HCT116 (cell line): Measurements from ENCODE around the gene FSCN2. TPM values are rescaled to one million over a fixed set of nuclear protein-coding genes. Genes with fewer than 3 reads are reported as not detected.

Source experiments
- ATAC-seq: fragments of 200-7000 bp; cut with Tn5 transposase; 2 replicates; pipeline ENCODE4 v1.9.1; 2020; ENCODE audit warnings: mild to moderate bottlenecking, moderate library complexity
- BruUV-seq: library from RNA; stranded (reverse); fragments of 400-500 nt; replicated peaks from 2 replicates; lab custom pipeline; 2021; lab: Mats Ljungman, UMichigan
- CTCF ChIA-PET: fragments of 300-600 bp; sonication (Branson Sonifier 250); formaldehyde crosslinking; loops from one replicate; lab custom pipeline; 2021; ENCODE audit warnings: antibody characterized with exemption; lab: Charles Lee
- POLR2A ChIA-PET: fragments of 300-600, 350-600 bp; sonication (Branson Sonifier 250); formaldehyde crosslinking; loops from one replicate; lab custom pipeline; 2021; ENCODE audit warnings: antibody characterized with exemption; lab: Charles Lee
- RAD21 ChIA-PET, 2 experiments: fragments of 300-600 bp; sonication (Branson Sonifier 250); formaldehyde crosslinking; loops; one replicate each; lab custom pipeline; 2023; ENCODE audit warnings: low total read pairs in 2 of 2; ENCODE audit not compliant: uncharacterized antibody in 2 of 2, unreplicated experiment in 2 of 2, low non-redundant PET in 1 of 2; lab: Charles Lee
- DNase-seq: peaks from one replicate; pipeline ENCODE4 v3.0.0-alpha.2; 2010; ENCODE audit warnings: low read depth, low spot score
- H2AFZ ChIP-seq: fragments of 200-600 bp; shearing (Covaris generic), sonication (generic); 2 replicates; pipeline ENCODE4 v1.6.1; 2017; ENCODE audit warnings: low read depth, mixed run types, mixed read lengths, antibody characterized with exemption, low read length; ENCODE audit not compliant: poor library complexity, severe bottlenecking
- H3K27ac ChIP-seq: 2 replicates; pipeline ENCODE4 v1.5.1; 2012; ENCODE audit warnings: low read depth, low read length
- H3K27me3 ChIP-seq: fragments of 200-600 bp; sonication (generic); 2 replicates; pipeline ENCODE4 v1.6.1; 2016; ENCODE audit warnings: mixed run types, low read length, mixed read lengths; ENCODE audit not compliant: insufficient read depth
- H3K36me3 ChIP-seq, 2 experiments: fragments of 200-500 bp in 1 of 2; fragments of 200-600 bp in 1 of 2; sonication (Bioruptor generic) in 1 of 2; sonication (generic) in 1 of 2; 2 replicates each; pipeline versions ENCODE4 v1.5.1 to v1.6.1; 2014 to 2016; ENCODE audit warnings: low read length in 2 of 2, inconsistent platforms in 1 of 2, mixed read lengths in 1 of 2, mixed run types in 1 of 2; ENCODE audit not compliant: insufficient read depth in 2 of 2, control insufficient read depth in 1 of 2
- H3K4me1 ChIP-seq, 2 experiments: fragments of 200-600 bp in 1 of 2; sonication (generic) in 1 of 2; 2 replicates each; pipeline versions ENCODE4 v1.5.1 to v1.6.1; 2012 to 2017; ENCODE audit warnings: low read length in 2 of 2, inconsistent platforms in 1 of 2, mild to moderate bottlenecking in 1 of 2, mixed read lengths in 1 of 2, mixed run types in 1 of 2, moderate library complexity in 1 of 2; ENCODE audit not compliant: insufficient read depth in 2 of 2, control insufficient read depth in 1 of 2
- H3K4me2 ChIP-seq: fragments of 200-600 bp; sonication (generic); 2 replicates; pipeline ENCODE4 v1.6.1; 2017; ENCODE audit warnings: mixed run types, low read length, mixed read lengths
- H3K4me3 ChIP-seq, 2 experiments: fragments of 200-600 bp in 1 of 2; sonication (generic) in 1 of 2; replicated peaks in 1 of 2; 2 replicates each; pipeline ENCODE4 v1.5.1; 2011 to 2016; ENCODE audit warnings: low read length in 2 of 2, control low read depth in 1 of 2, low read depth in 1 of 2, mild to moderate bottlenecking in 1 of 2, mixed read lengths in 1 of 2, mixed run types in 1 of 2
- H3K79me2 ChIP-seq: fragments of 200-600 bp; sonication (generic); 2 replicates; pipeline ENCODE4 v1.6.1; 2017; ENCODE audit warnings: mild to moderate bottlenecking, mixed run types, low read length, moderate library complexity, mixed read lengths; ENCODE audit not compliant: insufficient read depth
- H3K9ac ChIP-seq: fragments of 200-600 bp; sonication (generic); 2 replicates; pipeline ENCODE4 v1.6.1; 2016; ENCODE audit warnings: low read length, mixed read lengths
- H3K9me2 ChIP-seq: fragments of 200-600 bp; sonication (generic), shearing (Covaris generic); 2 replicates; pipeline ENCODE4 v1.6.1; 2017; ENCODE audit warnings: mixed run types, mild to moderate bottlenecking, moderate library complexity; ENCODE audit not compliant: insufficient read depth
- H3K9me3 ChIP-seq, 2 experiments: fragments of 200-500 bp in 1 of 2; fragments of 200-600 bp in 1 of 2; sonication (Bioruptor generic) in 1 of 2; sonication (generic) in 1 of 2; 2 replicates each; pipeline ENCODE4 v1.6.1; 2014 to 2017; ENCODE audit warnings: low read length in 2 of 2, mixed read lengths in 2 of 2, inconsistent platforms in 1 of 2, low read depth in 1 of 2, mild to moderate bottlenecking in 1 of 2, mixed run types in 1 of 2, moderate library complexity in 1 of 2; ENCODE audit not compliant: control insufficient read depth in 1 of 2, insufficient read depth in 1 of 2
- H4K20me1 ChIP-seq: fragments of 200-600 bp; sonication (generic), shearing (Covaris generic); 2 replicates; pipeline ENCODE4 v1.6.1; 2017; ENCODE audit warnings: mixed run types, mild to moderate bottlenecking, moderate library complexity; ENCODE audit not compliant: insufficient read depth
- CBX3 ChIP-seq: IDR thresholded peaks from 2 replicates; pipeline ENCODE4 v1.6.1; 2012; ENCODE audit warnings: low read depth
- ELF1 ChIP-seq: IDR thresholded peaks from 2 replicates; pipeline ENCODE4 v1.6.1; 2012; ENCODE audit warnings: low read depth, borderline replicate concordance
- EZH2 ChIP-seq: fragments of 200-600 bp; sonication (generic); IDR thresholded peaks from 2 replicates; pipeline ENCODE4 v1.6.1; 2017; ENCODE audit warnings: antibody characterized with exemption, mixed run types
- EZH2phosphoT487 ChIP-seq: fragments of 200-600 bp; IDR thresholded peaks from 2 replicates; pipeline ENCODE4 v1.6.1; 2018; ENCODE audit warnings: antibody characterized with exemption, borderline replicate concordance
- intact Hi-C: fragments of 100-400 bp; cut with micrococcal nuclease; formaldehyde crosslinking; loops from 2 replicates; pipeline ENCODE4 v1.10.0; 2022
- total RNA-seq: library from RNA; stranded (reverse); gene quantifications from one replicate; pipeline ENCODE4 v1.2.1, GENCODE V29; 2021; ENCODE audit not compliant: unreplicated experiment
- TF ChIP-seq, protein P1 (sequence below): IDR thresholded peaks from 2 replicates; pipeline ENCODE4 v1.6.1; 2011; ENCODE audit warnings: mild to moderate bottlenecking, low read length, moderate library complexity; ENCODE audit not compliant: insufficient replicate concordance; ENCODE audit errors: extremely low read depth
- TF ChIP-seq, protein P2 (sequence below): IDR thresholded peaks from 2 replicates; pipeline ENCODE4 v1.6.1; 2012

The FSCN2 gene
- total RNA-seq, 1 experiment from 2014 or later: 10.1 TPM

DNA sequence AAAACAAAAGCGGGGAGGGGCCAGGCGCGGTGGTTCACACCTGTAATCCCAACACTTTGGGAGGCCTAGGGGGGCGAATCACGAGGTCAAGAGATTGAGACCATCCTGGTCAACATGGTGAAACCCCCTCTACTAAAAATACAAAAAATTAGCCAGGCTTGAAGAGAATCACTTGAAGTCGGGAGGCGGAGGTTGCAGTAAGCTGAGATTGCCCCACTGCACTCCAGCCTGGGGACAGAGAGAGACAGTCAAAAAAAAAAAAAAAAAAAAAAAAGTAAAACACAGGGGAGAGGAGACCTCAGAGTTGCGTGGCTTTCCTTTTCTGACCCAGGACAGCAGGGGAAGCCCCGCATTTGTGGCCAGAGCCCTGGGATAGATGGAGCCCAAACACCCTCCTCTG lies 35.5 kb upstream of the FSCN2 start:
- no peaks in the 10 kb centered on the region for H3K36me3 ChIP-seq
- peaks cover 14 to 48% of the 10 kb centered on the region in 2 experiments for H3K4me1 ChIP-seq
- no peaks in the 10 kb centered on the region for H3K27me3 ChIP-seq
- no peak overlapping the region for H3K9ac ChIP-seq
- ChIA-PET RAD21 (no interaction called here), CTCF (no interaction called here), POLR2A (interaction anchor here (1.3 to 3.5 kb wide), 4 partner anchors 15 to 26 kb away, joined by 4 to 20 read pairs (median 6); partner anchors contain the start of gene ACTG1)
- H2AFZ ChIP-seq: no peak overlapping the region
- no peak overlapping the region for H3K4me3 ChIP-seq
- intact Hi-C loops: no loop called here
- H4K20me1 ChIP-seq: no peaks in the 10 kb centered on the region
- no peak for ATAC-seq
- no peaks in the 10 kb centered on the region for H3K9me2 ChIP-seq
- no peaks in the 10 kb centered on the region for H3K9me3 ChIP-seq
- no peak overlapping the region for H3K4me2 ChIP-seq
- BruUV-seq: no TSS peak
- H3K27ac ChIP-seq: no peak overlapping the region
- no peak for DNase-seq
- TF ChIP-seq, protein P1, sequence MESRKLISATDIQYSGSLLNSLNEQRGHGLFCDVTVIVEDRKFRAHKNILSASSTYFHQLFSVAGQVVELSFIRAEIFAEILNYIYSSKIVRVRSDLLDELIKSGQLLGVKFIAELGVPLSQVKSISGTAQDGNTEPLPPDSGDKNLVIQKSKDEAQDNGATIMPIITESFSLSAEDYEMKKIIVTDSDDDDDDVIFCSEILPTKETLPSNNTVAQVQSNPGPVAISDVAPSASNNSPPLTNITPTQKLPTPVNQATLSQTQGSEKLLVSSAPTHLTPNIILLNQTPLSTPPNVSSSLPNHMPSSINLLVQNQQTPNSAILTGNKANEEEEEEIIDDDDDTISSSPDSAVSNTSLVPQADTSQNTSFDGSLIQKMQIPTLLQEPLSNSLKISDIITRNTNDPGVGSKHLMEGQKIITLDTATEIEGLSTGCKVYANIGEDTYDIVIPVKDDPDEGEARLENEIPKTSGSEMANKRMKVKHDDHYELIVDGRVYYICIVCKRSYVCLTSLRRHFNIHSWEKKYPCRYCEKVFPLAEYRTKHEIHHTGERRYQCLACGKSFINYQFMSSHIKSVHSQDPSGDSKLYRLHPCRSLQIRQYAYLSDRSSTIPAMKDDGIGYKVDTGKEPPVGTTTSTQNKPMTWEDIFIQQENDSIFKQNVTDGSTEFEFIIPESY: no peak
- TF ChIP-seq, protein P2, sequence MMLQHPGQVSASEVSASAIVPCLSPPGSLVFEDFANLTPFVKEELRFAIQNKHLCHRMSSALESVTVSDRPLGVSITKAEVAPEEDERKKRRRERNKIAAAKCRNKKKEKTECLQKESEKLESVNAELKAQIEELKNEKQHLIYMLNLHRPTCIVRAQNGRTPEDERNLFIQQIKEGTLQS: no peak
- TF ChIP-seq CBX3 (no peak), EZH2 (no peak), ELF1 (no peak), EZH2phosphoT487 (no peak)
- TF ChIP-seq, all 23 proteins: peak for 0
- H3K79me2 ChIP-seq: no peaks in the 10 kb centered on the region; the same call in 1 of the 2 replicates
